ENCODE results near the gene PUM2. TPM values are rescaled to one million over a fixed set of nuclear protein-coding genes. Genes with fewer than 3 reads are reported as not detected.

PUM2 gene
- total and polyA plus RNA-seq, 9 donors = 40.3 to 148 (median 95.9) TPM

- H3K4me3 ChIP-seq = no peak overlapping the region
- H3K27ac ChIP-seq = peak overlapping the region; percentile 12 to 92
- intact Hi-C loops (cut with DNase I) = no loop called here
- DNase-seq = no peak
- no peaks in the 10 kb centered on the region for H3K27me3 ChIP-seq
- WGBS, 3 donors = 36 to 59% (median 42%) methylated on average over 4 of the region's 4 CpGs
- no peaks in the 10 kb centered on the region for H3K36me3 ChIP-seq
- peaks cover 12% of the 10 kb centered on the region for H3K4me1 ChIP-seq (ENCODE audit: insufficient read depth)
- no peaks in the 10 kb centered on the region for H3K9me3 ChIP-seq
- no peak for TF ChIP-seq CTCF (IDR thresholded peaks at IDR 0.05)
- TF ChIP-seq POLR2A (IDR thresholded peaks at IDR 0.05) = no peak
- TF ChIP-seq EP300 (IDR thresholded peaks at IDR 0.05) = no peak
Measured at GRCh38 chr2:20352230-20352578, 1.6 kb upstream of the PUM2 start.

GRCh38 chr2:20351555-20352229 is 1.0 kb upstream of the PUM2 start:
- 11 to 28% (median 15%) methylated on average over 13 of the region's 13 CpGs for WGBS, 3 donors
- Histone ChIP-seq H3K4me1 (ENCODE audit: insufficient read depth) (peaks cover 13% of the 10 kb centered on the region), H3K27me3 (no peaks in the 10 kb centered on the region), H3K27ac (peak overlapping the region; percentile 75 to 92), H3K9me3 (no peaks in the 10 kb centered on the region), H3K4me3 (peak overlapping the region; percentile 85), H3K36me3 (no peaks in the 10 kb centered on the region)
- no peak for DNase-seq
- intact Hi-C loops (cut with DNase I) = no loop called here
- TF ChIP-seq CTCF (IDR thresholded peaks at IDR 0.05) = no peak
- no peak for TF ChIP-seq POLR2A (IDR thresholded peaks at IDR 0.05)
- no peak for TF ChIP-seq EP300 (IDR thresholded peaks at IDR 0.05)

- H3K27ac ChIP-seq = peak overlapping the region; percentile 92
- H3K4me1 ChIP-seq (ENCODE audit: insufficient read depth) = peaks cover 12% of the 10 kb centered on the region
- intact Hi-C loops (cut with DNase I) = no loop called here
- DNase-seq = peak; percentile 53 to 78 (median 71)
- no peaks in the 10 kb centered on the region for H3K27me3 ChIP-seq
- H3K36me3 ChIP-seq = no peaks in the 10 kb centered on the region
- peak overlapping the region; percentile 85 for H3K4me3 ChIP-seq
- TF ChIP-seq EP300 (IDR thresholded peaks at IDR 0.05) (no peak), CTCF (IDR thresholded peaks at IDR 0.05) (no peak)
- WGBS, 3 donors = 0% methylated on average over 56 to 67 of the region's 67 CpGs
- no peaks in the 10 kb centered on the region for H3K9me3 ChIP-seq
Measured at GRCh38 chr2:20350041-20350712, 467 bp downstream of the PUM2 start.

- WGBS, 3 donors = 2 to 3% (median 2%) methylated on average over 5 of the region's 5 CpGs
- Histone ChIP-seq H3K36me3 (no peaks in the 10 kb centered on the region), H3K9me3 (no peaks in the 10 kb centered on the region), H3K27me3 (no peaks in the 10 kb centered on the region), H3K4me1 (ENCODE audit: insufficient read depth) (peaks cover 12% of the 10 kb centered on the region), H3K27ac (peak overlapping the region in 1 of 2 donors; percentile 92), H3K4me3 (peak overlapping the region; percentile 85)
- no peak for DNase-seq
- no peak for TF ChIP-seq CTCF (IDR thresholded peaks at IDR 0.05)
- no peak for TF ChIP-seq POLR2A (IDR thresholded peaks at IDR 0.05)
- intact Hi-C loops (cut with DNase I) = no loop called here
Measured at GRCh38 chr2:20349513-20349921, 1.1 kb downstream of the PUM2 start.
